Measurements from ENCODE around the gene SPON2.

SPON2 gene

DNA sequence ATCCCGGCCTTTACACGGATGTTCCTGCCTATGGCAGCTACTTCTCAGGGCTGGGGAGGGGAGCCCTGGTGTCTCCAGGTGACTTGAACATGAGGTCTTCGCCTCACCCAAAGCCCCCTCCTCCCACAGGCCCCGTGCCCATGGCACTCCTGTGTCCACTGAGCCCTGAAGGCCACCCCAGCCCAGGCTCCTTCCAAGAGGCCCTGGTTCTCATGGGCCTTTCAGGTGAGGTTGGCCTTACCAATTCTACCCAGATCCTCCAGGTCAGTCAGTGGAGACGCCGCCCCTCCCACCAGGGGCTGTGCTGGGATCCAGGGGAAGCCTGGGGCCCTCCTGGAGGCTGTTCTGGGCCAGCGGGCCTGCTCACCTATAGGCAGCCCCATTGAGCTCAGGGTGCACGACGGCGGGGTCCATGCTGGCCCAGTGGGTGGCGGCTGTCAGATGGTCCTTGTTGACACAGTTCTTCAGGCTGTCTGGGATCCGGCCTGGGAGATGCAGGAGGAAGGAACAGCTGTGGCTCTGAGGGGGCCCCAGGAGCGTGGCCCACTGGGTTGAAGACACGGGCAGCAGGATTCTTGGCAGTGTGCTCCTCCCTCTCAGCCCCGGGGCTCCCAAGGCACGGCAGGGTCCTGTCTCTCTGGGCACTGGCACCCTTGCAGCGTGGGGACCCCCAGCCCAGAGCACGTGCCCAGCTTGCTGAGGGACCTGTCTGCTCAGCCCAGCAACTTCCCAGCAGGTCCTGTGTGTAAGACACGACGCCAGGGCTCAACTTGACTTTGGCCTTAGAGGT, 40.4 kb upstream of the SPON2 start:
- CTCF ChIA-PET, result interaction anchor here (0.6 kb wide), 2 partner anchors 174 to 336 kb away, joined by 3 to 4 read pairs; no protein-coding TSS in a partner anchor
- H3K27ac ChIP-seq, result peak overlapping the region; percentile 51
- TF ChIP-seq, protein P1, sequence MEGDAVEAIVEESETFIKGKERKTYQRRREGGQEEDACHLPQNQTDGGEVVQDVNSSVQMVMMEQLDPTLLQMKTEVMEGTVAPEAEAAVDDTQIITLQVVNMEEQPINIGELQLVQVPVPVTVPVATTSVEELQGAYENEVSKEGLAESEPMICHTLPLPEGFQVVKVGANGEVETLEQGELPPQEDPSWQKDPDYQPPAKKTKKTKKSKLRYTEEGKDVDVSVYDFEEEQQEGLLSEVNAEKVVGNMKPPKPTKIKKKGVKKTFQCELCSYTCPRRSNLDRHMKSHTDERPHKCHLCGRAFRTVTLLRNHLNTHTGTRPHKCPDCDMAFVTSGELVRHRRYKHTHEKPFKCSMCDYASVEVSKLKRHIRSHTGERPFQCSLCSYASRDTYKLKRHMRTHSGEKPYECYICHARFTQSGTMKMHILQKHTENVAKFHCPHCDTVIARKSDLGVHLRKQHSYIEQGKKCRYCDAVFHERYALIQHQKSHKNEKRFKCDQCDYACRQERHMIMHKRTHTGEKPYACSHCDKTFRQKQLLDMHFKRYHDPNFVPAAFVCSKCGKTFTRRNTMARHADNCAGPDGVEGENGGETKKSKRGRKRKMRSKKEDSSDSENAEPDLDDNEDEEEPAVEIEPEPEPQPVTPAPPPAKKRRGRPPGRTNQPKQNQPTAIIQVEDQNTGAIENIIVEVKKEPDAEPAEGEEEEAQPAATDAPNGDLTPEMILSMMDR (conservative IDR thresholded peaks at IDR 0.05; ENCODE audit: low read depth), result no peak
- POLR2A ChIA-PET (ENCODE audit: low non-redundant PET), result no interaction called here
- no peak for DNase-seq (ENCODE audit: low spot score)

- DNase-seq (ENCODE audit: low spot score), result no peak
- H3K27ac ChIP-seq, result peak overlapping the region; percentile 51
- TF ChIP-seq, protein P1 (conservative IDR thresholded peaks at IDR 0.05; ENCODE audit: low read depth), result no peak
- ChIA-PET CTCF (interaction anchor here (0.6 kb wide), 1 partner anchor 336 kb away, joined by 3 read pairs; no protein-coding TSS in a partner anchor), POLR2A (ENCODE audit: low non-redundant PET) (no interaction called here)
Observed at GRCh38 chr4:1211891-1212545, 39.6 kb upstream of the SPON2 start.

DNA sequence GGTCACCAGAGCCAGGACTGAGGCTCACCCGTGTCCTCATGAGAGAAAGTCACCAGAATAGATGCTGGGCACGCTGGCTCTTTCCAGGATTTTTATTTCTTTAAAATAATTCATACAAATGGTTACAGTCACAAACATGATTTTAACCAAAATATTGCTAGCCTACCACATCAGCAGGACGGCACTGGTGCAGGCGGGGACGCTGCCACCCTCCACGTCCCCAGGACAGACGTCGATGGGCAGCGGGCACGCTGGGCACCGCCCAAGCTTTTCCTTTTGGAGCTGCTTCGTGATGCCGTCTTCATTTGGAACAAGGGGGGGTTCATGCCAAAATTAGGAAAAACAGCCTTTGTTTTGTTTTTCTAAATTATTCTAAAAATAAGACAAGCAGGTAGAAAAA, 39.0 kb upstream of the SPON2 start:
- ChIA-PET POLR2A (ENCODE audit: low non-redundant PET) (no interaction called here), CTCF (no interaction called here)
- DNase-seq (ENCODE audit: low spot score), result no peak
- TF ChIP-seq, protein P1 (conservative IDR thresholded peaks at IDR 0.05; ENCODE audit: low read depth), result no peak
- H3K27ac ChIP-seq, result peak overlapping the region; percentile 70

- ChIA-PET POLR2A (ENCODE audit: low non-redundant PET) (no interaction called here), CTCF (no interaction called here)
- DNase-seq (ENCODE audit: low spot score), result no peak
- peak overlapping the region; percentile 70 for H3K27ac ChIP-seq
- TF ChIP-seq, protein P1 (conservative IDR thresholded peaks at IDR 0.05; ENCODE audit: low read depth), result no peak
Observed at GRCh38 chr4:1210971-1211370, 38.6 kb upstream of the SPON2 start.

- ChIA-PET POLR2A (ENCODE audit: low non-redundant PET) (no interaction called here), CTCF (no interaction called here)
- peak overlapping the region; percentile 70 for H3K27ac ChIP-seq
- TF ChIP-seq, protein P1 (conservative IDR thresholded peaks at IDR 0.05; ENCODE audit: low read depth), result no peak
- DNase-seq (ENCODE audit: low spot score), result no peak
Observed at GRCh38 chr4:1210241-1210841, 38.0 kb upstream of the SPON2 start.

DNA sequence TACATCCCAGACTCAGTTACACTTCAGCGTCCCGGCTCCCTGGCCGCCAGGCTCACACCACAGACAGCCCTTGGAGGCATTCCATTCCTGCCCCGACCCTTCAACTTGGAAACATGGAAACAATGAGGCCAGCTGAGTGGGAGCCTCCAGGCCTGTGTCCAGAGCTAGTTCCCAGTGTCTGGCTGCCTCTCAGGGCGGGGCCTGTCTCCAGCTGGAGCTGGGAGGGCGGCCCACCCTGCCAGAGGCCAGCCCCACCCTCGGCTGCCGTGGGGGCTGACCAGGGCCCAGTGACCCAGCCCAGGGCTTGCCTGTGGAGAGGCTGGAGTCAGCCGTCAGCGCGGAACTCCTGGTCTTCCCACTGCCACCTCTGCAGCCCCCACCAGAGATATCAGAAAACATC, 37.4 kb upstream of the SPON2 start:
- TF ChIP-seq, protein P1 (conservative IDR thresholded peaks at IDR 0.05; ENCODE audit: low read depth), result no peak
- no peak for DNase-seq (ENCODE audit: low spot score)
- ChIA-PET POLR2A (ENCODE audit: low non-redundant PET) (no interaction called here), CTCF (no interaction called here)
- peak overlapping the region; percentile 70 for H3K27ac ChIP-seq

All from RWPE1 (cell line).